Neural progenitor cell (in vitro differentiated cells): ENCODE data around the gene PMPCA. TPM values are rescaled to one million over a fixed set of nuclear protein-coding genes. Genes with fewer than 3 reads are reported as not detected.

Experiments
- DNase-seq: peaks from one replicate; pipeline ENCODE4 v3.0.0-alpha.2; 2016; ENCODE audit warnings: low spot score
- H2AFZ ChIP-seq: fragments of 200-600 bp; sonication (generic); replicated peaks from 2 replicates; pipeline ENCODE4 v1.6.1; 2016; ENCODE audit warnings: antibody characterized with exemption
- H3F3A ChIP-seq: fragments of 200-600 bp; sonication (generic); 2 replicates; pipeline ENCODE4 v1.6.1; 2016; ENCODE audit warnings: antibody characterized with exemption, low read depth
- H3K27ac ChIP-seq: fragments of 200-600 bp; sonication (generic); 2 replicates; pipeline ENCODE4 v1.5.1; 2016; ENCODE audit warnings: mild to moderate bottlenecking
- H3K27me3 ChIP-seq: fragments of 200-600 bp; sonication (generic); 2 replicates; pipeline ENCODE4 v1.6.1; 2016; ENCODE audit warnings: mild to moderate bottlenecking, moderate library complexity
- H3K36me3 ChIP-seq: fragments of 200-600 bp; sonication (generic); 2 replicates; pipeline ENCODE4 v1.5.1; 2016
- H3K4me1 ChIP-seq: fragments of 200-600 bp; sonication (generic); 2 replicates; pipeline ENCODE4 v1.6.1; 2016; ENCODE audit warnings: mixed run types
- H3K4me2 ChIP-seq: fragments of 200-600 bp; sonication (generic); 2 replicates; pipeline ENCODE4 v1.6.1; 2016
- H3K4me3 ChIP-seq: fragments of 200-600 bp; sonication (generic); 2 replicates; pipeline ENCODE4 v1.5.1; 2016
- H3K79me2 ChIP-seq: fragments of 200-600 bp; sonication (generic); 2 replicates; pipeline ENCODE4 v1.6.1; 2016; ENCODE audit warnings: low read depth
- H3K9ac ChIP-seq: fragments of 200-600 bp; sonication (generic); 2 replicates; pipeline ENCODE4 v1.6.1; 2016
- H3K9me3 ChIP-seq: fragments of 200-600 bp; sonication (generic); 2 replicates; pipeline ENCODE4 v1.5.1; 2016; ENCODE audit warnings: low read depth
- H4K20me1 ChIP-seq: fragments of 200-600 bp; sonication (generic); 2 replicates; pipeline ENCODE4 v1.6.1; 2016; ENCODE audit warnings: low read depth
- H3K27ac Mint-ChIP-seq: 3 replicates; pipeline ENCODE4 v1.8.0; 2021; ENCODE audit warnings: mixed read lengths
- H3K27me3 Mint-ChIP-seq: 2 replicates; pipeline ENCODE4 v1.8.0; 2022; ENCODE audit warnings: low read depth, mild to moderate bottlenecking, inconsistent platforms, moderate library complexity, mixed read lengths; ENCODE audit not compliant: insufficient read depth
- H3K36me3 Mint-ChIP-seq: 3 replicates; pipeline ENCODE4 v1.8.0; 2021; ENCODE audit warnings: mixed read lengths
- H3K4me1 Mint-ChIP-seq: 3 replicates; pipeline ENCODE4 v1.8.0; 2021; ENCODE audit warnings: mixed read lengths
- H3K4me3 Mint-ChIP-seq: 3 replicates; pipeline ENCODE4 v1.8.0; 2021; ENCODE audit warnings: mild to moderate bottlenecking, moderate library complexity, mixed read lengths
- H3K9me3 Mint-ChIP-seq: 3 replicates; pipeline ENCODE4 v1.8.0; 2020; ENCODE audit warnings: mixed read lengths
- CTCF ChIP-seq: fragments of 200-600 bp; sonication (generic); IDR thresholded peaks from 2 replicates; pipeline ENCODE4 v1.5.1; 2017; ENCODE audit warnings: antibody characterized with exemption, mild to moderate bottlenecking
- EZH2 ChIP-seq: fragments of 200-600 bp; sonication (generic); IDR thresholded peaks from 2 replicates; pipeline ENCODE4 v1.6.1; 2017; ENCODE audit warnings: antibody characterized with exemption, mild to moderate bottlenecking, moderate library complexity
- EZH2phosphoT487 ChIP-seq: fragments of 200-600 bp; sonication (generic); IDR thresholded peaks from 2 replicates; pipeline ENCODE4 v1.6.1; 2017; ENCODE audit warnings: antibody characterized with exemption
- total RNA-seq: library from RNA; depleted of rRNA; stranded (reverse); fragments of >200 nt; gene quantifications from 2 replicates; pipeline ENCODE4 v1.2.3, GENCODE V29; 2015; ENCODE audit warnings: low replicate concordance

Gene PMPCA
- total RNA-seq, 1 donor from 2014 or later, result 51.3 TPM

- Mint-ChIP-seq H3K4me1 (no peaks in the 10 kb centered on the region), H3K4me3 (no peak overlapping the region), H3K36me3 (peaks cover 28% of the 10 kb centered on the region), H3K9me3 (no peaks in the 10 kb centered on the region), H3K27ac (no peak overlapping the region), H3K27me3 (peaks cover 9% of the 10 kb centered on the region)
- H3K36me3 ChIP-seq, result no peaks in the 10 kb centered on the region
- no peak for DNase-seq
- H3F3A ChIP-seq, result peaks cover 22% of the 10 kb centered on the region
- no peak for TF ChIP-seq CTCF
- TF ChIP-seq EZH2, result no peak
- TF ChIP-seq EZH2phosphoT487, result no peak
- no peaks in the 10 kb centered on the region for H3K27me3 ChIP-seq
- H3K9me3 ChIP-seq, result no peaks in the 10 kb centered on the region
- no peak overlapping the region for H3K9ac ChIP-seq
- peaks cover 2% of the 10 kb centered on the region for H3K79me2 ChIP-seq
- H4K20me1 ChIP-seq, result peaks cover 16% of the 10 kb centered on the region
- no peak overlapping the region for H3K4me2 ChIP-seq
- H3K4me3 ChIP-seq, result no peak overlapping the region
- H3K27ac ChIP-seq, result no peak overlapping the region
- no peak overlapping the region for H2AFZ ChIP-seq
- H3K4me1 ChIP-seq, result no peaks in the 10 kb centered on the region
These were observed 33.6 kb downstream of the PMPCA start for GRCh38 chr9:136444102-136444501.

- no peaks in the 10 kb centered on the region for H3K27me3 ChIP-seq
- Mint-ChIP-seq H3K27me3 (peaks cover 6% of the 10 kb centered on the region), H3K36me3 (peaks cover 33% of the 10 kb centered on the region), H3K27ac (no peak overlapping the region), H3K4me3 (no peak overlapping the region), H3K4me1 (no peaks in the 10 kb centered on the region), H3K9me3 (no peaks in the 10 kb centered on the region)
- no peak overlapping the region for H3K4me3 ChIP-seq
- H3K36me3 ChIP-seq, result no peaks in the 10 kb centered on the region
- H3K27ac ChIP-seq, result no peak overlapping the region
- no peak overlapping the region for H2AFZ ChIP-seq
- peaks cover 11% of the 10 kb centered on the region for H3F3A ChIP-seq
- H3K4me2 ChIP-seq, result no peak overlapping the region
- H3K4me1 ChIP-seq, result no peaks in the 10 kb centered on the region
- no peaks in the 10 kb centered on the region for H3K79me2 ChIP-seq
- peaks cover 6% of the 10 kb centered on the region for H4K20me1 ChIP-seq
- no peak overlapping the region for H3K9ac ChIP-seq
- TF ChIP-seq EZH2phosphoT487 (no peak), EZH2 (no peak), CTCF (no peak)
- DNase-seq, result no peak
- no peaks in the 10 kb centered on the region for H3K9me3 ChIP-seq
These were observed 35.3 kb downstream of the PMPCA start for GRCh38 chr9:136445799-136446198.

- H4K20me1 ChIP-seq, result peaks cover 9% of the 10 kb centered on the region
- no peaks in the 10 kb centered on the region for H3K4me1 ChIP-seq
- Mint-ChIP-seq H3K9me3 (no peaks in the 10 kb centered on the region), H3K4me3 (no peak overlapping the region), H3K27me3 (peaks cover 3% of the 10 kb centered on the region), H3K4me1 (no peaks in the 10 kb centered on the region), H3K27ac (no peak overlapping the region), H3K36me3 (peaks cover 31% of the 10 kb centered on the region)
- no peak overlapping the region for H2AFZ ChIP-seq
- no peaks in the 10 kb centered on the region for H3K27me3 ChIP-seq
- no peak overlapping the region for H3K27ac ChIP-seq
- no peak for DNase-seq
- no peaks in the 10 kb centered on the region for H3F3A ChIP-seq
- H3K4me2 ChIP-seq, result no peak overlapping the region
- no peaks in the 10 kb centered on the region for H3K79me2 ChIP-seq
- no peaks in the 10 kb centered on the region for H3K36me3 ChIP-seq
- H3K9ac ChIP-seq, result no peak overlapping the region
- H3K9me3 ChIP-seq, result no peaks in the 10 kb centered on the region
- TF ChIP-seq EZH2phosphoT487 (no peak), CTCF (no peak), EZH2 (no peak)
- H3K4me3 ChIP-seq, result no peak overlapping the region
These were observed 36.8 kb downstream of the PMPCA start for GRCh38 chr9:136447173-136447778.
